ENCODE results near the gene PPP1R26. TPM values are rescaled to one million over a fixed set of nuclear protein-coding genes. Genes with fewer than 3 reads are reported as not detected.

Gene PPP1R26
- total and polyA plus RNA-seq, 5 donors from 2014 or later: 0.05 to 2.5 (median 0.35) TPM; not detected in 1

DNA sequence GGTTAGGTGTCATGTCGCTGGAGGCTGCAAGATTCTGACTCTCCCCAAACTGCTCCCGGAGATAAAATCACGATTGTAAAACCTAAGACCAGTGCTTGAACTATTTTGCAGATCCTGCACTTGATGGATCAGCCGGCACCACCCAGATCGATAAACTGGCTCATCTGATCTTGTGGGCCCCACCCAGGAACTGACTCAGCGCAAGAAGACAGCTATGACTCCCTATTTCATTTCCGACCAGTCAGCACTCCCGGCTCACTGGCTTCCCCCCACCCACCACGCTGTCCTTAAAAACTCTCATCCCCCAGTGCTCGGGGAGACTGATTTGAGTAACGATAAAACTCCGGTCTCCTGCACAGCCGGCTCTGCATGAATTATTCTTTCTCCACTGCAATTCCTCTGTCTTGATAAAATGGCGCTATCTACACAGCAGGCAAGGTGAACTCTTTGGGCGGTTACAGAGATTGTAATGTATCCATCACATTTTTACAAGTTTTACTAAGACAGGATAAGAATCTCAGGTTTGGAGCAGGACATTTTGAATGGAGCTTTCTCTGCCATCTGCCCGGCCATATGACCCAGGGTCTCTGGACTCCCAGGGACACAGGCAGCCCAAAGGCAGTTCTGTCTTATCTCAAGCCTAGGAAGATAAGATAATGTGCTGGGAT, 10.6 kb upstream of the PPP1R26 start:
- peaks cover 17% of the 10 kb centered on the region for H3K27me3 Mint-ChIP-seq
- H3K27ac Mint-ChIP-seq: peak overlapping the region; percentile 4 to 84 (median 83)
- H3K9me3 Mint-ChIP-seq: peaks cover 0 to 1% (median 0%) of the 10 kb centered on the region in 7 donors
- ATAC-seq (ENCODE audit: low read depth in 2 of 2) (peak in 1 of 2 donors; percentile 72), DNase-seq (peak; percentile 26 to 86 (median 33))
- Histone ChIP-seq H3K27ac (ENCODE audit: insufficient read depth, low read length, poor library complexity, severe bottlenecking) (peak overlapping the region; percentile 51), H3K4me3 (ENCODE audit: low read depth, low read length) (peak overlapping the region; percentile 68), H3K4me1 (ENCODE audit: control insufficient read depth, insufficient read depth, low read length, poor library complexity, severe bottlenecking) (peaks cover 16% of the 10 kb centered on the region), H3K36me3 (ENCODE audit: control insufficient read depth, insufficient read depth, low read length) (no peaks in the 10 kb centered on the region), H3K9me3 (ENCODE audit: control insufficient read depth in 2 of 2, low read length in 2 of 2) (no peaks in the 10 kb centered on the region), H3K27me3 (ENCODE audit: control insufficient read depth, insufficient read depth, low read length) (no peaks in the 10 kb centered on the region)
- H3K4me1 Mint-ChIP-seq: peaks cover 5 to 25% (median 16%) of the 10 kb centered on the region in 4 donors
- H3K4me3 Mint-ChIP-seq: peak overlapping the region; percentile 78 to 90 (median 81)
- H3K36me3 Mint-ChIP-seq: no peaks in the 10 kb centered on the region

DNA sequence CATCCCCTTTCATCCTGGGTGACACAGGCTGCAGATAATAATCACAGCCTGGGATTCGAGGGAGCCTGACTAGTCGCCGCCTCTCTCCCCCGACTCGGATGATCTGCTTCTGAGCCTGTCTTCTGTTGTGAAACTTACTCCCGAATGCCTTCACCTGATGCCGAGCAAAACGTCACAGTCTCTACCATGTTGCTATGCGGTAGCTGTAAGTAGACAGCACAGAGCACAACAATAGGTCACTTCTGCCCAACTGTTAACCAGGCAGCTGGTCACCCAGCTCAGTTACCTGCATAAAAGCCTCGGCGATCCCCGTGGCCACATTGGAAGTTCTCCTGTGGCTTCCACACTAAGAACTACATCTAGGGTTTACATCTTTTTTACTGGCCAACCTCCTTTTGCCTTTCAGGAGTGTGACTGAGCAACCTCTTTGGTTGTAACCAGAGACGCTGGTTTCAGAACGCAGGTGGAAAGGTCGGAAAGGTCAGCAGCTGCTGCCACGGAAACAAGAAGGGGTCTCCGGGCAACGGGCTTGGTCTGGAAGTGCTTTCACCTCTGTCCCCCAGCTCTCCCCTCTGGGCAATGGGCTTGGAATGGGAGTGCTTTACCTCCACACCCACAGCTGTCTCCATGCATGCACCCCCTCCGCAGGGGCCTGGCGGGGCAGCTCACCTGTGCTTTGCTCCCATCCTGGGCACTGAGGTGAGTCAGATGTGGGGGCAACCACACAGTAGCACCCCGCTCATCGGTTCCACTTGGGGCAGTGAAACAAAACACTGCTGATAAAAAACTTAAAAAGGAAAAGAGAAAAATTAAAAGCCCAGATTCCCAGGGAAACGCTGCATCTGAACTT, 7.6 kb upstream of the PPP1R26 start:
- ATAC-seq (ENCODE audit: low read depth in 2 of 2): no peak
- H3K36me3 ChIP-seq (ENCODE audit: control insufficient read depth, insufficient read depth, low read length): no peaks in the 10 kb centered on the region

DNA sequence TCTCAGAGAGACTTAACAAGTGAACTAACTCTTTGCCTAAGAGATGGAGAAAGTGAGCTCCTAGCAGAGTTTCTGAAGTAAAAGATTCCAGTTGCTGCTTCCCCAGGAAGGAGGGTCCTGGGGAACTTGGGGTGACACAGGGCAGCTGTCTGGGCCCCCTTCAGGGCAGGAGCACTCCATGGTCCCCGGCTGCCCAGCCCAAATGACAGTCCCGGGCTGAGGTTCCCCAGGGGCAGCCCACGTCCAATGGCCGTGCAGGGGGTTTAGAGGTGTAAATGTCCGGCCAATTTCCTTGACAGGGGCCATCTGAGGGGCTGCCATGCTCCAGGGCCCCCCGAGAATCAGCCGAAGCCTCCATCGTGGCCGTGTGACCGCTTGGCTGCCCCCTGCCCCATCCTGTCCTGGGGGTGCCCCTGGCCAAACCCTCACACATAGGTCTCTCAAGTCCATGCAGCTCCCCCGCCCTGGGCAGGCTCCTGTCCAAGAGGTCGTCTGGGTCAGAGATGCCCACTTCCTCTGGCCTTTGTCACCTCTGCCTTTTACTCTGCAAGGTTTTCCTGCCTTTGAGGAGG, 5.5 kb upstream of the PPP1R26 start:
- Mint-ChIP-seq H3K9me3 (peaks cover 0 to 4% (median 0%) of the 10 kb centered on the region in 7 donors), H3K27ac (no peak overlapping the region), H3K27me3 (peaks cover 42% of the 10 kb centered on the region), H3K4me1 (peaks cover under 1 to 26% (median 19%) of the 10 kb centered on the region in 4 donors), H3K4me3 (no peak overlapping the region), H3K36me3 (no peaks in the 10 kb centered on the region)
- Histone ChIP-seq H3K4me1 (ENCODE audit: control insufficient read depth, insufficient read depth, low read length, poor library complexity, severe bottlenecking) (peaks cover 8% of the 10 kb centered on the region), H3K4me3 (ENCODE audit: low read depth, low read length) (no peak overlapping the region), H3K27me3 (ENCODE audit: control insufficient read depth, insufficient read depth, low read length) (no peaks in the 10 kb centered on the region), H3K36me3 (ENCODE audit: control insufficient read depth, insufficient read depth, low read length) (no peaks in the 10 kb centered on the region), H3K9me3 (ENCODE audit: control insufficient read depth in 2 of 2, low read length in 2 of 2) (no peaks in the 10 kb centered on the region), H3K27ac (ENCODE audit: insufficient read depth, low read length, poor library complexity, severe bottlenecking) (no peak overlapping the region)
- ATAC-seq (ENCODE audit: low read depth in 2 of 2) (no peak), DNase-seq (no peak)

More for the DNA sequence above, 7.6 kb upstream of the PPP1R26 start:
- Mint-ChIP-seq H3K9me3 (no peaks in the 10 kb centered on the region), H3K4me3 (peak overlapping the region in 2 of 4 donors; percentile 58 to 61), H3K4me1 (peaks cover 4 to 25% (median 16%) of the 10 kb centered on the region in 4 donors), H3K27ac (no peak overlapping the region), H3K27me3 (peaks cover 29% of the 10 kb centered on the region), H3K36me3 (no peaks in the 10 kb centered on the region)
- peaks cover 16% of the 10 kb centered on the region for H3K4me1 ChIP-seq (ENCODE audit: control insufficient read depth, insufficient read depth, low read length, poor library complexity, severe bottlenecking)
- DNase-seq: no peak
- H3K9me3 ChIP-seq (ENCODE audit: control insufficient read depth in 2 of 2, low read length in 2 of 2): no peaks in the 10 kb centered on the region
- H3K4me3 ChIP-seq (ENCODE audit: low read depth, low read length): no peak overlapping the region
- no peaks in the 10 kb centered on the region for H3K27me3 ChIP-seq (ENCODE audit: control insufficient read depth, insufficient read depth, low read length)
- H3K27ac ChIP-seq (ENCODE audit: insufficient read depth, low read length, poor library complexity, severe bottlenecking): no peak overlapping the region

DNA sequence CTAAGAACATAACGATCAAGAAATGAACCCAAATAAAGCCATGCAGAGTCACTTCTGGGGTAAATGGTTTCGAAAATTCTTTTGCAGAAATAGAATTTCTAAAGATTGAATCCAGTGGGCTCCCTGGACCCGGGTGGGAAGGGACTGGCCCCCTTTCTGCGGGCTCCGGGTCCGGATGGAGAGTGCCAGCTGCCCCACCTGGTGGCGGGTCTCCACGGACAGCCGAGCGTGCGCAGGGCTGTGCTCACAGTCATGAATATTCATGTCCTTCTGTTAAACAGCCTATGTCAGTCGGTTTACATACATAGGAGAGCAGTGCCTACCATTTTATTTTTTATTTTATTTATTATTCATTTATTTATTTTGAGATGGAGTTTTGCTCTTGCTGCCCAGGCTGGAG, 4.7 kb upstream of the PPP1R26 start:
- Mint-ChIP-seq H3K27me3 (peaks cover 42% of the 10 kb centered on the region), H3K9me3 (peaks cover 0 to 4% (median 0%) of the 10 kb centered on the region in 7 donors), H3K27ac (peak overlapping the region in 1 of 3 donors; percentile 52), H3K4me3 (no peak overlapping the region), H3K36me3 (no peaks in the 10 kb centered on the region), H3K4me1 (peaks cover 0 to 21% (median 17%) of the 10 kb centered on the region in 4 donors)
- ATAC-seq (ENCODE audit: low read depth in 2 of 2): no peak
- Histone ChIP-seq H3K36me3 (ENCODE audit: control insufficient read depth, insufficient read depth, low read length) (no peaks in the 10 kb centered on the region), H3K9me3 (ENCODE audit: control insufficient read depth in 2 of 2, low read length in 2 of 2) (no peaks in the 10 kb centered on the region), H3K4me1 (ENCODE audit: control insufficient read depth, insufficient read depth, low read length, poor library complexity, severe bottlenecking) (peaks cover 5% of the 10 kb centered on the region), H3K4me3 (ENCODE audit: low read depth, low read length) (no peak overlapping the region), H3K27me3 (ENCODE audit: control insufficient read depth, insufficient read depth, low read length) (no peaks in the 10 kb centered on the region), H3K27ac (ENCODE audit: insufficient read depth, low read length, poor library complexity, severe bottlenecking) (no peak overlapping the region)
- DNase-seq: peak in 1 of 3 donors; percentile 50

DNA sequence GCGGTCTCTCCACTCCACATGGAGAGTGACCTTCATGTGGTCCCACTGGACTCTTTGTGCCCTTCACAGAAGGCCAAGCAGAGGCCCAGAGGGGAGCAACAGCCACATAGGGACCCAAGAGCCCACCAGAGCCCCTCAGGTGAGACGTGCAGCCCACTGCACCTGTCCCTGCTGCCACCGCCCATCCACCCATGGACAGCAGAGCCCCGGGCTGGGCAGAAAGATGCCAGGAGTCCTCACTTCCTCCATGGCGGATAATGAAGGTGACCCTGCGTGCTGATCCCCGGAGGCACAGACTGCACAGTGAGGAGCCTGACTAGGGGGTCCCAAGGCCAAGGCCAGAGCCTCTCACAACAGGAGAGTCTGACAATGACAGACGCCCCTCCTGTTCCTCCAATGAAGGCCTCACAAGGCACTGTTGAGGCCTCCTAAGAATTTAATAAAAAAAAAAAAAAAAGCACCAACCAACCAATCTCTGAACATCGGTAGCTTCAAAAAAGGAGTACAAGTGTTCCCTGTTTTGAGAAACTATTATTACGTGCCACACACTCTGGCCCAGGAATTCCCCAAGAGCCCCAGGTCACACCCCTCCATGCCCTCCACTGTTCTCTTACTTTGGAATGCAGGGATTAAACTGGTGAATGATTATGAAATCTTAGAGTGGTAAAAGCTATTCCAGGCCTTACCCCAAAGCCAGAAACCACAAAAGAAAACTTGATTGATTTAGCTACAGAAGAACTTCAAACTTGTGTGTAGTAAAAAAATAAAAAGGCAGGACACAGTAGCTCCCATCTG, 2.8 kb upstream of the PPP1R26 start:
- no peaks in the 10 kb centered on the region for H3K36me3 Mint-ChIP-seq
- Histone ChIP-seq H3K36me3 (ENCODE audit: control insufficient read depth, insufficient read depth, low read length) (no peaks in the 10 kb centered on the region), H3K27me3 (ENCODE audit: control insufficient read depth, insufficient read depth, low read length) (peaks cover 3% of the 10 kb centered on the region), H3K27ac (ENCODE audit: insufficient read depth, low read length, poor library complexity, severe bottlenecking) (no peak overlapping the region), H3K4me1 (ENCODE audit: control insufficient read depth, insufficient read depth, low read length, poor library complexity, severe bottlenecking) (peaks cover 14% of the 10 kb centered on the region), H3K9me3 (ENCODE audit: control insufficient read depth in 2 of 2, low read length in 2 of 2) (no peaks in the 10 kb centered on the region), H3K4me3 (ENCODE audit: low read depth, low read length) (no peak overlapping the region)
- no peak overlapping the region for H3K27ac Mint-ChIP-seq
- DNase-seq (no peak), ATAC-seq (ENCODE audit: low read depth in 2 of 2) (no peak)
- H3K27me3 Mint-ChIP-seq: peaks cover 43% of the 10 kb centered on the region
- peaks cover 0 to 4% (median 0%) of the 10 kb centered on the region in 7 donors for H3K9me3 Mint-ChIP-seq
- H3K4me3 Mint-ChIP-seq: peak overlapping the region in 2 of 4 donors; percentile 82 to 86
- peaks cover 0 to 17% (median 13%) of the 10 kb centered on the region in 4 donors for H3K4me1 Mint-ChIP-seq

DNA sequence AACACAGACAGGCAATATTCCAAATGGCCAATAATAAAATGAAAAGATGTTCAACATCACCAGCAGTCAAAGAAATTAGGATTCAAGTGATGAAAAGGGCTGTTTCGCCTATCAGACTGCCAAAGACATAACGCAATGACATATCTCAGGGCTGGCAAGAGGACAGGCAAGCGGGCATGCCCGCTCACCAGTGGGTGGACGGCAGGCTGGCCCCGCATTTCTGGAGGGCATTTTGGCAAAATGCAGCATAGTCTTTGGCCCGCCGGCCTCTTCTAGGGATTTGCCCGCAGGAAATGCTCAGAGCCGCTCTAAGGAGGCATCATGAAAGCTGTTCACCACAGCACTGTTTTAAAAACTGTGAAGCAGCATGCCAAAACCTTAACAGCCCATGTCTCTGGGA, 1.4 kb upstream of the PPP1R26 start:
- Histone ChIP-seq H3K27ac (ENCODE audit: insufficient read depth, low read length, poor library complexity, severe bottlenecking) (no peak overlapping the region), H3K4me1 (ENCODE audit: control insufficient read depth, insufficient read depth, low read length, poor library complexity, severe bottlenecking) (peaks cover 14% of the 10 kb centered on the region), H3K36me3 (ENCODE audit: control insufficient read depth, insufficient read depth, low read length) (no peaks in the 10 kb centered on the region), H3K4me3 (ENCODE audit: low read depth, low read length) (no peak overlapping the region), H3K27me3 (ENCODE audit: control insufficient read depth, insufficient read depth, low read length) (peaks cover 14% of the 10 kb centered on the region), H3K9me3 (ENCODE audit: control insufficient read depth in 2 of 2, low read length in 2 of 2) (no peaks in the 10 kb centered on the region)
- H3K27me3 Mint-ChIP-seq: peaks cover 53% of the 10 kb centered on the region
- peaks cover 0 to 4% (median 0%) of the 10 kb centered on the region in 7 donors for H3K9me3 Mint-ChIP-seq
- no peak for ATAC-seq (ENCODE audit: low read depth in 2 of 2)
- no peaks in the 10 kb centered on the region for H3K36me3 Mint-ChIP-seq
- no peak for DNase-seq
- peaks cover 2 to 22% (median 14%) of the 10 kb centered on the region in 4 donors for H3K4me1 Mint-ChIP-seq
- peak overlapping the region; percentile 86 to 94 (median 90) for H3K4me3 Mint-ChIP-seq
- no peak overlapping the region for H3K27ac Mint-ChIP-seq

All from CD4-positive, CD25-positive, alpha-beta regulatory T cell (primary cell).